Testis (tissue), 2 donors: ENCODE results near the gene BCAS3.
A peak's percentile ranks its signal among the peaks of the same experiment; 100 is the strongest.

Experiments
- POLR2A ChIP-seq: fragments of 450-650 bp; IDR thresholded peaks from one replicate; pipeline ENCODE4 v1.6.1; 2017; ENCODE audit warnings: antibody characterized with exemption, mild to moderate bottlenecking, moderate library complexity
- TF ChIP-seq, protein P1 (sequence below), 3 experiments: fragments of 450-650 bp in 2 of 3; fragments of 200-600 bp in 1 of 3; sonication (generic) in 1 of 3; IDR thresholded peaks; one replicate each; pipeline ENCODE4 v1.5.1; 2016 to 2019; ENCODE audit warnings: antibody characterized with exemption in 3 of 3, mild to moderate bottlenecking in 2 of 3, moderate library complexity in 1 of 3

DNA sequence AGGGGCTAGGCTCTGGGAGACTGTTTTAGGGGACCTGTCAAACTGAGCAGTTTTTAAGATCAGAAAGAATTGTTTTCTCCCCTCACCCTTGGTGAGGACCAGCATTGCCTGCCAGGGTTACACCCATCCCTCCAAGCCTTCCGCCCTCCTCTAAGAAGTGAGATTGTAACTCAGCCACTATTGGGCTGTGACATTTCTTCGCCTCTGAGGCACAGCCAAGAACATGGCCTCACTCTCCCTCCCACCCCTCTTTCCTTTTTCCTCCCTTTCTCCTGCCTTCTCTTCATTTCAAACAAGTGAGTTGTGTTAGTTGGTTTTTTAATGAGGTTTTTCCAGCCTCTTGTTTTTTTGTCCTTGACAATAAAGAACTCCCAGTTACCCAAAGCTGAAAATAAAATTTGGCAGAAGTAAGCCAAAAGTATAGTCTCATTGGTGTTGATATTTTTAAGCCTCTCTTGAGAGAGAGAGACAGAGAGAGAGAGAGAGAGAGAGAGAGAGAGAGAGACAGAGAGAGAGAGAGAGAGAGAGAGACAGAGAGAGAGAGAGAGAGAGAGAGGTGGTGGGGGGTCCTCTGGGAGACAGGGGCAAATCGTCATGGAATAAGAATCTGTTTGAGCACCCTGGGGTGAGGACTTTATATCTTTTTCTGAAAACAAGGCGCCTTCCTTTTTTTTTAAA is 644.8 kb downstream of the BCAS3 start:
- TF ChIP-seq, protein P1, sequence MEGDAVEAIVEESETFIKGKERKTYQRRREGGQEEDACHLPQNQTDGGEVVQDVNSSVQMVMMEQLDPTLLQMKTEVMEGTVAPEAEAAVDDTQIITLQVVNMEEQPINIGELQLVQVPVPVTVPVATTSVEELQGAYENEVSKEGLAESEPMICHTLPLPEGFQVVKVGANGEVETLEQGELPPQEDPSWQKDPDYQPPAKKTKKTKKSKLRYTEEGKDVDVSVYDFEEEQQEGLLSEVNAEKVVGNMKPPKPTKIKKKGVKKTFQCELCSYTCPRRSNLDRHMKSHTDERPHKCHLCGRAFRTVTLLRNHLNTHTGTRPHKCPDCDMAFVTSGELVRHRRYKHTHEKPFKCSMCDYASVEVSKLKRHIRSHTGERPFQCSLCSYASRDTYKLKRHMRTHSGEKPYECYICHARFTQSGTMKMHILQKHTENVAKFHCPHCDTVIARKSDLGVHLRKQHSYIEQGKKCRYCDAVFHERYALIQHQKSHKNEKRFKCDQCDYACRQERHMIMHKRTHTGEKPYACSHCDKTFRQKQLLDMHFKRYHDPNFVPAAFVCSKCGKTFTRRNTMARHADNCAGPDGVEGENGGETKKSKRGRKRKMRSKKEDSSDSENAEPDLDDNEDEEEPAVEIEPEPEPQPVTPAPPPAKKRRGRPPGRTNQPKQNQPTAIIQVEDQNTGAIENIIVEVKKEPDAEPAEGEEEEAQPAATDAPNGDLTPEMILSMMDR (IDR thresholded peaks at IDR 0.05), result peak; percentile 43 to 61 (median 46)
- TF ChIP-seq POLR2A, result no peak
